Smooth muscle cell (in vitro differentiated cells): ENCODE data around the gene SEMA5B. TPM values are rescaled to one million over a fixed set of nuclear protein-coding genes. Genes with fewer than 3 reads are reported as not detected.

Experiments
- DNase-seq: peaks from one replicate; lab custom pipeline; 2025; ENCODE audit not compliant: unreplicated experiment; lab: John Stamatoyannopoulos, UW
- H2AFZ ChIP-seq: fragments of 200-600 bp; sonication (generic); 2 replicates; pipeline ENCODE4 v1.6.0; 2016; ENCODE audit warnings: antibody characterized with exemption, low read depth, mild to moderate bottlenecking
- H3F3A ChIP-seq: fragments of 200-600 bp; sonication (generic); 2 replicates; pipeline ENCODE4 v1.6.0; 2017; ENCODE audit warnings: antibody characterized with exemption, low read depth
- H3K27ac ChIP-seq: fragments of 200-600 bp; sonication (generic); 2 replicates; pipeline ENCODE4 v1.5.1; 2016; ENCODE audit warnings: low read depth, mild to moderate bottlenecking
- H3K27me3 ChIP-seq: fragments of 200-600 bp; sonication (generic); 2 replicates; pipeline ENCODE4 v1.6.1; 2016; ENCODE audit warnings: low read depth, mild to moderate bottlenecking
- H3K36me3 ChIP-seq: fragments of 200-600 bp; sonication (generic); 2 replicates; pipeline ENCODE4 v1.5.1; 2016; ENCODE audit warnings: low read depth
- H3K4me1 ChIP-seq: fragments of 200-600 bp; sonication (generic); 2 replicates; pipeline ENCODE4 v1.5.1; 2016; ENCODE audit warnings: low read depth
- H3K4me2 ChIP-seq: fragments of 200-600 bp; sonication (generic); 2 replicates; pipeline ENCODE4 v1.6.0; 2016; ENCODE audit warnings: mild to moderate bottlenecking
- H3K4me3 ChIP-seq: fragments of 200-600 bp; sonication (generic); 2 replicates; pipeline ENCODE4 v1.5.1; 2016; ENCODE audit warnings: mild to moderate bottlenecking
- H3K79me2 ChIP-seq: fragments of 200-600 bp; sonication (generic); 2 replicates; pipeline ENCODE4 v1.6.0; 2016; ENCODE audit warnings: low read depth, mild to moderate bottlenecking
- H3K9ac ChIP-seq: fragments of 200-600 bp; sonication (generic); 2 replicates; pipeline ENCODE4 v1.6.0; 2016; ENCODE audit warnings: low read depth
- H3K9me3 ChIP-seq: fragments of 200-600 bp; sonication (generic); replicated peaks from 2 replicates; pipeline ENCODE4 v1.5.1; 2016; ENCODE audit warnings: low read depth
- H4K20me1 ChIP-seq: fragments of 200-600 bp; sonication (generic); 2 replicates; pipeline ENCODE4 v1.6.0; 2016; ENCODE audit warnings: low read depth
- CTCF ChIP-seq: fragments of 200-600 bp; sonication (generic); IDR thresholded peaks from 2 replicates; pipeline ENCODE4 v1.5.1; 2017; ENCODE audit warnings: borderline replicate concordance, mild to moderate bottlenecking, antibody characterized with exemption; ENCODE audit not compliant: insufficient read depth, poor library complexity, severe bottlenecking
- WGBS: methylation state at CpG from one replicate; pipeline ENCODE4 v1.1.7; 2016; ENCODE audit warnings: low lambda C conversion rate; 5-methylcytosine and 5-hydroxymethylcytosine counted together
- polyA plus RNA-seq: library from polyadenylated mRNA; unstranded; fragments of >200 nt; fragmentation: Nextera tagmentation; extraction: Ambion mirVana; gene quantifications from 2 replicates; pipeline ENCODE4 v1.2.1, GENCODE V29; 2016
- total RNA-seq: library from RNA; depleted of rRNA; stranded (reverse); fragments of >200 nt; gene quantifications from 2 replicates; pipeline ENCODE4 v1.2.3, GENCODE V29; 2014

The SEMA5B gene
- total and polyA plus RNA-seq, 2 experiments from 2014 or later, result not detected

- no peaks in the 10 kb centered on the region for H3K79me2 ChIP-seq
- H4K20me1 ChIP-seq, result no peaks in the 10 kb centered on the region
- H3F3A ChIP-seq, result peaks cover 6% of the 10 kb centered on the region
- WGBS, result 2% methylated on average over 11 of the region's 12 CpGs
- no peak overlapping the region for H3K4me3 ChIP-seq
- H3K27ac ChIP-seq, result peak overlapping the region; percentile 33
- H3K4me2 ChIP-seq, result peak overlapping the region; percentile 69
- H3K9me3 ChIP-seq, result no peaks in the 10 kb centered on the region
- H2AFZ ChIP-seq, result no peak overlapping the region
- H3K9ac ChIP-seq, result no peak overlapping the region
- no peak for TF ChIP-seq CTCF
- H3K27me3 ChIP-seq, result peaks cover 15% of the 10 kb centered on the region
- DNase-seq, result peak; percentile 43
- H3K4me1 ChIP-seq, result peaks cover 43% of the 10 kb centered on the region
- H3K36me3 ChIP-seq, result no peaks in the 10 kb centered on the region
Measured at GRCh38 chr3:122975163-122975923, 52.2 kb downstream of the SEMA5B start.

GRCh38 chr3:122974764-122975162 lies 52.8 kb downstream of the SEMA5B start:
- Histone ChIP-seq H3K4me3 (no peak overlapping the region), H3K4me2 (peak overlapping the region; percentile 69), H2AFZ (no peak overlapping the region), H3K9ac (no peak overlapping the region), H4K20me1 (no peaks in the 10 kb centered on the region), H3K79me2 (no peaks in the 10 kb centered on the region), H3F3A (peaks cover 6% of the 10 kb centered on the region), H3K27me3 (peaks cover 15% of the 10 kb centered on the region), H3K27ac (peak overlapping the region; percentile 33), H3K36me3 (no peaks in the 10 kb centered on the region), H3K9me3 (no peaks in the 10 kb centered on the region), H3K4me1 (peaks cover 43% of the 10 kb centered on the region)
- WGBS, result 22% methylated on average over 2 of the region's 2 CpGs
- TF ChIP-seq CTCF, result no peak
- peak; percentile 43 for DNase-seq

- Histone ChIP-seq H3K4me3 (no peak overlapping the region), H3K36me3 (no peaks in the 10 kb centered on the region), H3K27ac (no peak overlapping the region), H4K20me1 (no peaks in the 10 kb centered on the region), H3K9ac (no peak overlapping the region), H3K79me2 (no peaks in the 10 kb centered on the region), H3F3A (peaks cover 6% of the 10 kb centered on the region), H3K9me3 (no peaks in the 10 kb centered on the region), H2AFZ (no peak overlapping the region), H3K4me1 (peaks cover 36% of the 10 kb centered on the region), H3K27me3 (peaks cover 15% of the 10 kb centered on the region), H3K4me2 (peak overlapping the region; percentile 69)
- 82% methylated on average over 12 of the region's 12 CpGs for WGBS
- no peak for TF ChIP-seq CTCF
- no peak for DNase-seq
Measured at GRCh38 chr3:122973893-122974615, 53.5 kb downstream of the SEMA5B start.
